Natural killer cell (primary cell): ENCODE measurements around the gene GFOD1. TPM values are rescaled to one million over a fixed set of nuclear protein-coding genes. Genes with fewer than 3 reads are reported as not detected.
"Not testable (repeated sequence)": the region's sequence is repeated elsewhere in the genome, so short reads cannot be mapped to it uniquely, and the experiment has no call there.

Source experiments
- ATAC-seq, 3 donors: fragments of 150-1000 bp in 2 of 3; fragments of 200-7000 bp in 1 of 3; cut with Tn5 transposase; 1 replicate in 1 of 3; 2 replicates in 2 of 3; pipeline ENCODE4 v1.10.0; 2021; ENCODE audit warnings: mild to moderate bottlenecking in 2 of 3, moderate library complexity in 2 of 3
- DNase-seq, 2 donors: peaks; one replicate each; pipeline versions ENCODE4 v3.0.0 to v3.0.0-alpha.2; 2013 to 2021; ENCODE audit warnings: mixed read lengths in 1 of 2
- H3K27ac ChIP-seq: one replicate; pipeline ENCODE4 v1.5.1; 2013; ENCODE audit warnings: mild to moderate bottlenecking, low read length
- H3K27me3 ChIP-seq: one replicate; pipeline ENCODE4 v1.6.1; 2013; ENCODE audit warnings: low read length; ENCODE audit not compliant: control insufficient read depth, insufficient read depth
- H3K36me3 ChIP-seq: one replicate; pipeline ENCODE4 v1.6.1; 2013; ENCODE audit warnings: low read length; ENCODE audit not compliant: control insufficient read depth, insufficient read depth
- H3K4me1 ChIP-seq: one replicate; pipeline ENCODE4 v1.6.1; 2013; ENCODE audit warnings: low read length; ENCODE audit not compliant: control insufficient read depth, insufficient read depth
- H3K4me3 ChIP-seq: one replicate; pipeline ENCODE4 v1.5.1; 2013; ENCODE audit warnings: low read length
- H3K9me3 ChIP-seq: one replicate; pipeline ENCODE4 v1.6.1; 2013; ENCODE audit warnings: low read length; ENCODE audit not compliant: control insufficient read depth, insufficient read depth
- H3K27ac Mint-ChIP-seq, 2 donors: one replicate each; pipeline ENCODE4 v1.8.0; 2022; ENCODE audit warnings: mild to moderate bottlenecking in 2 of 2, mixed read lengths in 2 of 2, moderate library complexity in 1 of 2
- H3K27me3 Mint-ChIP-seq, 2 donors: one replicate each; pipeline ENCODE4 v1.8.0; 2022; ENCODE audit warnings: low read depth in 2 of 2, mixed read lengths in 2 of 2
- H3K36me3 Mint-ChIP-seq: one replicate; pipeline ENCODE4 v1.8.0; 2022; ENCODE audit warnings: mixed read lengths
- H3K4me1 Mint-ChIP-seq, 2 donors: one replicate each; pipeline ENCODE4 v1.8.0; 2022; ENCODE audit warnings: mixed read lengths in 2 of 2
- H3K4me3 Mint-ChIP-seq: one replicate; pipeline ENCODE4 v1.8.0; 2022; ENCODE audit warnings: mild to moderate bottlenecking, moderate library complexity, mixed read lengths
- H3K9me3 Mint-ChIP-seq, 2 donors: one replicate each; pipeline ENCODE4 v1.8.0; 2022; ENCODE audit warnings: mixed read lengths in 2 of 2
- WGBS: methylation state at CpG from one replicate; pipeline ENCODE4 v1.1.7; 2013; ENCODE audit warnings: missing lambda C conversion rate; ENCODE audit not compliant: insufficient coverage; 5-methylcytosine and 5-hydroxymethylcytosine counted together
- intact Hi-C: fragments of 100-400 bp; cut with micrococcal nuclease; formaldehyde crosslinking; loops from one replicate; pipeline ENCODE4 v1.14.2; 2022
- total RNA-seq, 4 donors: library from RNA; stranded (reverse); fragments of 120-200 nt in 1 of 4; gene quantifications; one replicate each; pipeline versions ENCODE4 v1.2.3 to v1.2.4, GENCODE V29; 2013 to 2022
- TF ChIP-seq, protein P1 (sequence below): fragments of 200-600 bp; IDR thresholded peaks from one replicate; pipeline ENCODE4 v1.8.0; 2022; ENCODE audit warnings: antibody characterized with exemption

The GFOD1 gene
- total RNA-seq, 3 donors from 2014 or later (not counting 1 experiment from before 2014, with no cell fraction given), result 59.7 to 74.5 (median 71.2) TPM

GRCh38 chr6:13327691-13328075 is 159.7 kb downstream of the GFOD1 start:
- H3K4me1 Mint-ChIP-seq, result peaks cover 14 to 20% of the 10 kb centered on the region in 2 donors
- H3K9me3 ChIP-seq, result no peaks in the 10 kb centered on the region
- H3K27me3 Mint-ChIP-seq, result no peaks in the 10 kb centered on the region
- H3K9me3 Mint-ChIP-seq, result no peaks in the 10 kb centered on the region
- peak overlapping the region; percentile 92 for H3K4me3 Mint-ChIP-seq
- H3K27ac Mint-ChIP-seq, result peak overlapping the region; percentile 93 to 95
- H3K4me3 ChIP-seq, result peak overlapping the region; percentile 74
- intact Hi-C loops, result loop anchor here (2.0 to 5.0 kb wide), 4 partner anchors 101 to 290 kb away; partner anchors contain the start of genes GFOD1, NOL7 and SIRT5
- H3K36me3 ChIP-seq, result peaks cover 23% of the 10 kb centered on the region
- H3K36me3 Mint-ChIP-seq, result peaks cover 6% of the 10 kb centered on the region
- H3K27me3 ChIP-seq, result no peaks in the 10 kb centered on the region
- ATAC-seq (peak in 1 of 3 donors; percentile 4), DNase-seq (no peak)
- WGBS, result under 1% methylated on average over 10 of the region's 10 CpGs
- peak overlapping the region; percentile 90 for H3K27ac ChIP-seq
- H3K4me1 ChIP-seq, result peaks cover 8% of the 10 kb centered on the region
- TF ChIP-seq, protein P1, sequence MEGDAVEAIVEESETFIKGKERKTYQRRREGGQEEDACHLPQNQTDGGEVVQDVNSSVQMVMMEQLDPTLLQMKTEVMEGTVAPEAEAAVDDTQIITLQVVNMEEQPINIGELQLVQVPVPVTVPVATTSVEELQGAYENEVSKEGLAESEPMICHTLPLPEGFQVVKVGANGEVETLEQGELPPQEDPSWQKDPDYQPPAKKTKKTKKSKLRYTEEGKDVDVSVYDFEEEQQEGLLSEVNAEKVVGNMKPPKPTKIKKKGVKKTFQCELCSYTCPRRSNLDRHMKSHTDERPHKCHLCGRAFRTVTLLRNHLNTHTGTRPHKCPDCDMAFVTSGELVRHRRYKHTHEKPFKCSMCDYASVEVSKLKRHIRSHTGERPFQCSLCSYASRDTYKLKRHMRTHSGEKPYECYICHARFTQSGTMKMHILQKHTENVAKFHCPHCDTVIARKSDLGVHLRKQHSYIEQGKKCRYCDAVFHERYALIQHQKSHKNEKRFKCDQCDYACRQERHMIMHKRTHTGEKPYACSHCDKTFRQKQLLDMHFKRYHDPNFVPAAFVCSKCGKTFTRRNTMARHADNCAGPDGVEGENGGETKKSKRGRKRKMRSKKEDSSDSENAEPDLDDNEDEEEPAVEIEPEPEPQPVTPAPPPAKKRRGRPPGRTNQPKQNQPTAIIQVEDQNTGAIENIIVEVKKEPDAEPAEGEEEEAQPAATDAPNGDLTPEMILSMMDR, result no peak

DNA sequence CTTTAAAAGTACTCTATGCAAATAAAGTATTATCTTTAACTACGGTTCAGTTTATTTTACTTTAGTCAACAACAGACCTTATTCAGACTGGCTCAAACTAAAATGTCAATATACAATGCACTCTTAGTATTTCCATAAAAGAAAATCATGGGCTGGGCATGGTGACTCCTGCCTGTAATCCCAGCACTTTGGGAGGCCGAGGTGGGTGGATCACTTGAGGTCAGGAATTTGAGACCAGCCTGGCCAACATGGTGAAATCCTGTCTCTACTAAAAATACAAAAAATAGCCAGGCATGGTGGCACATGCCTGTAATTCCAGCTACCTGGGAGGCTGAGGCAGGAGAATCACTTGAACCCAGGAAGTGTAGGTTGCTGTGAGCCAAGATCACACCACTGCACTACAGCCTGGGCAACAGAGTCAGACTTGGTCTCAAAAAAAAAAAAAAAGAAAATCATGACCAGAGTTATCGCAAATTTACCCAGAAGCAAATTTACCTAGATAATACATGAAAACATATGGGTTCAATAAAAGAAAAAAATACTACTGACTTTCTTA is 161.3 kb downstream of the GFOD1 start:
- intact Hi-C loops, result loop anchor here (5.0 kb wide), 2 partner anchors 161 to 291 kb away; partner anchors contain the start of genes GFOD1 and NOL7
- H3K36me3 ChIP-seq, result peaks cover 37% of the 10 kb centered on the region
- not testable (repeated sequence) for H3K27ac ChIP-seq, H3K27me3 ChIP-seq, DNase-seq, ATAC-seq, H3K27ac Mint-ChIP-seq, H3K9me3 ChIP-seq, H3K27me3 Mint-ChIP-seq, H3K9me3 Mint-ChIP-seq, H3K4me1 ChIP-seq, H3K36me3 Mint-ChIP-seq, H3K4me3 ChIP-seq
- WGBS, result 94% methylated on average over 3 of the region's 3 CpGs
- peak overlapping the region; percentile 9 for H3K4me3 Mint-ChIP-seq
- peaks cover 14 to 20% of the 10 kb centered on the region in 2 donors for H3K4me1 Mint-ChIP-seq

DNA sequence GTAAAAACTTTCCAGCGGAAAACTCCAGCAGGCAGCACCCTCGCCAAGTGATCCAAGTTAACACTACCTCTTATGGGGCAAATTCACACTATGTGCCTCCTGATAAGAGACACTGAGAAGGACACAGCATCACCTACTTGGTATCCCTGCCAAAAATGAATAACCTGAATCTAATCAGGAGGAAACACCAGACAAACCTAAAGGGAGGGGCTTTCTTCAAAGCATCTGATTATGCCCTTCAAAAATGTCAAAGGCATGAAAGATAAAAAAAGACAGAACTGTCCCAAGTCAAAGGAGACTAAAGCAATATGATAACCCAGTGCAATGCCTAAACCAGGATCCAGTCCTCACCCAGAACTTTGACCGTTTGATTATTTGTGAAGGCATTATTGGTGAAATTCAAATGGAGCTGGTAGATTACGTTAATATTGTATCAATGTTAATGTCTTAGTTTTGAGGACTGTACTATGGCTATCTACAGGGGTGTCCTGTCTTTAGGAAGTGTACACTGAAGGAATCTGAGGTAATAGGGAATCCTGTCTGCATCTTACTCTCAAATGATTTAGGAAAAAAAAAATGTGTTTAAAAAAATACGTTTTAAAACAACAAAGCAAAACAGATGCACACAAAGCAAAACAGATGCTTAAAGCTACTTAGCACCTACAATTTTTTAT is 167.4 kb downstream of the GFOD1 start:
- intact Hi-C loops, result no loop called here
- Histone ChIP-seq H3K4me3 (no peak overlapping the region), H3K27me3 (no peaks in the 10 kb centered on the region), H3K9me3 (no peaks in the 10 kb centered on the region), H3K36me3 (peaks cover 86% of the 10 kb centered on the region), H3K27ac (no peak overlapping the region), H3K4me1 (no peaks in the 10 kb centered on the region)
- 95% methylated on average over 4 of the region's 5 CpGs for WGBS
- no peak for ATAC-seq
- Mint-ChIP-seq H3K27me3 (no peaks in the 10 kb centered on the region), H3K27ac (no peak overlapping the region), H3K36me3 (peaks cover 27% of the 10 kb centered on the region), H3K4me1 (no peaks in the 10 kb centered on the region), H3K4me3 (no peak overlapping the region), H3K9me3 (no peaks in the 10 kb centered on the region)
- DNase-seq, result no peak
- TF ChIP-seq, protein P1, result no peak

- H3K36me3 Mint-ChIP-seq, result peaks cover 26% of the 10 kb centered on the region
- intact Hi-C loops, result no loop called here
- no peak overlapping the region for H3K27ac Mint-ChIP-seq
- Histone ChIP-seq H3K27ac (no peak overlapping the region), H3K4me1 (no peaks in the 10 kb centered on the region), H3K27me3 (no peaks in the 10 kb centered on the region), H3K36me3 (peaks cover 82% of the 10 kb centered on the region), H3K9me3 (no peaks in the 10 kb centered on the region), H3K4me3 (no peak overlapping the region)
- DNase-seq, result no peak
- no peaks in the 10 kb centered on the region for H3K9me3 Mint-ChIP-seq
- H3K27me3 Mint-ChIP-seq, result no peaks in the 10 kb centered on the region
- 97% methylated on average over 2 of the region's 2 CpGs for WGBS
- H3K4me3 Mint-ChIP-seq, result no peak overlapping the region
- no peaks in the 10 kb centered on the region for H3K4me1 Mint-ChIP-seq
- TF ChIP-seq, protein P1, result no peak
- ATAC-seq, result no peak
Measured at GRCh38 chr6:13318821-13319220, 168.6 kb downstream of the GFOD1 start.
